Calu3 (cell line): ENCODE results near the gene SPINT1. TPM values are rescaled to one million over a fixed set of nuclear protein-coding genes. Genes with fewer than 3 reads are reported as not detected.

Experiments
- BruUV-seq: library from RNA; stranded (reverse); fragments of 400-500 nt; replicated peaks from 2 replicates; lab custom pipeline; 2021; lab: Mats Ljungman, UMichigan
- CTCF ChIA-PET: fragments of 300-600 bp; sonication (Branson Sonifier 250); formaldehyde crosslinking; loops from one replicate; lab custom pipeline; 2022; ENCODE audit warnings: antibody characterized with exemption; lab: Charles Lee
- DNase-seq: peaks from one replicate; pipeline ENCODE4 v3.0.0; 2022
- H3K27ac Mint-ChIP-seq: one replicate; pipeline ENCODE4 v1.8.0; 2022; ENCODE audit warnings: mixed read lengths; ENCODE audit not compliant: unreplicated experiment
- H3K27me3 Mint-ChIP-seq: one replicate; pipeline ENCODE4 v1.8.0; 2022; ENCODE audit warnings: mixed read lengths; ENCODE audit not compliant: unreplicated experiment
- H3K36me3 Mint-ChIP-seq: one replicate; pipeline ENCODE4 v1.8.0; 2022; ENCODE audit warnings: mild to moderate bottlenecking, moderate library complexity, mixed read lengths; ENCODE audit not compliant: insufficient read depth, unreplicated experiment
- H3K4me1 Mint-ChIP-seq: one replicate; pipeline ENCODE4 v1.8.0; 2022; ENCODE audit warnings: mild to moderate bottlenecking, low read depth, mixed read lengths; ENCODE audit not compliant: unreplicated experiment
- H3K4me3 Mint-ChIP-seq: one replicate; pipeline ENCODE4 v1.8.0; 2022; ENCODE audit warnings: mild to moderate bottlenecking, low read depth, moderate library complexity, mixed read lengths; ENCODE audit not compliant: unreplicated experiment
- H3K9me3 Mint-ChIP-seq: one replicate; pipeline ENCODE4 v1.8.0; 2022; ENCODE audit warnings: low read depth, mixed read lengths; ENCODE audit not compliant: unreplicated experiment
- intact Hi-C: fragments of 100-400 bp; cut with micrococcal nuclease; formaldehyde crosslinking; loops from one replicate; pipeline ENCODE4 v1.10.0; 2022; ENCODE audit not compliant: unreplicated experiment
- total RNA-seq: library from RNA; stranded (reverse); gene quantifications from 2 replicates; pipeline ENCODE4 v1.2.3, GENCODE V29; 2022
- TF ChIP-seq, protein P1 (sequence below): fragments of 200-600 bp; IDR thresholded peaks from one replicate; pipeline ENCODE4 v1.8.0; 2022; ENCODE audit warnings: antibody characterized with exemption; ENCODE audit not compliant: unreplicated experiment

SPINT1 gene
- total RNA-seq, 1 experiment from 2014 or later, result 93.7 TPM

DNA sequence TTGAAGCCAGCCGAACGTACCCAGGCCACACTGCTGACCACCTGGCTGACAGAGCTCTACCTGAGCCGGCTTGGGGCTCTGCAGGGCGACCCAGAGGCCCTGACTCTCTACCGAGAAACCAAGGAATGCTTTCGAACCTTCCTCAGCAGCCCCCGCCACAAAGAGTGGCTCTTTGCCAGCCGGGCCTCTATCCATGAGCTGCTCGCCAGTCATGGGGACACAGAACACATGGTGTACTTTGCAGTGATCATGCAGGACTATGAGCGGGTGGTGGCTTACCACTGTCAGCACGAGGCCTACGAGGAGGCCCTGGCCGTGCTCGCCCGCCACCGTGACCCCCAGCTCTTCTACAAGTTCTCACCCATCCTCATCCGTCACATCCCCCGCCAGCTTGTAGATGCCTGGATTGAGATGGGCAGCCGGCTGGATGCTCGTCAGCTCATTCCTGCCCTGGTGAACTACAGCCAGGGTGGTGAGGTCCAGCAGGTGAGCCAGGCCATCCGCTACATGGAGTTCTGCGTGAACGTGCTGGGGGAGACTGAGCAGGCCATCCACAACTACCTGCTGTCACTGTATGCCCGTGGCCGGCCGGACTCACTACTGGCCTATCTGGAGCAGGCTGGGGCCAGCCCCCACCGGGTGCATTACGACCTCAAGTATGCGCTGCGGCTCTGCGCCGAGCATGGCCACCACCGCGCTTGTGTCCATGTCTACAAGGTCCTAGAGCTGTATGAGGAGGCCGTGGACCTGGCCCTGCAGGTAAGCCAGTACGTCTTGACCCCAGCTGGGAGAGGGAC, 56.6 kb downstream of the SPINT1 start:
- BruUV-seq, result no TSS peak
- Mint-ChIP-seq H3K36me3 (peaks cover 40% of the 10 kb centered on the region), H3K27me3 (no peaks in the 10 kb centered on the region), H3K4me1 (no peaks in the 10 kb centered on the region), H3K9me3 (no peaks in the 10 kb centered on the region), H3K4me3 (no peak overlapping the region), H3K27ac (no peak overlapping the region)
- CTCF ChIA-PET, result no interaction called here
- intact Hi-C loops, result loop anchor here (10.0 kb wide), 1 partner anchor 64 kb away; no protein-coding TSS in a partner anchor
- no peak for DNase-seq
- TF ChIP-seq, protein P1, sequence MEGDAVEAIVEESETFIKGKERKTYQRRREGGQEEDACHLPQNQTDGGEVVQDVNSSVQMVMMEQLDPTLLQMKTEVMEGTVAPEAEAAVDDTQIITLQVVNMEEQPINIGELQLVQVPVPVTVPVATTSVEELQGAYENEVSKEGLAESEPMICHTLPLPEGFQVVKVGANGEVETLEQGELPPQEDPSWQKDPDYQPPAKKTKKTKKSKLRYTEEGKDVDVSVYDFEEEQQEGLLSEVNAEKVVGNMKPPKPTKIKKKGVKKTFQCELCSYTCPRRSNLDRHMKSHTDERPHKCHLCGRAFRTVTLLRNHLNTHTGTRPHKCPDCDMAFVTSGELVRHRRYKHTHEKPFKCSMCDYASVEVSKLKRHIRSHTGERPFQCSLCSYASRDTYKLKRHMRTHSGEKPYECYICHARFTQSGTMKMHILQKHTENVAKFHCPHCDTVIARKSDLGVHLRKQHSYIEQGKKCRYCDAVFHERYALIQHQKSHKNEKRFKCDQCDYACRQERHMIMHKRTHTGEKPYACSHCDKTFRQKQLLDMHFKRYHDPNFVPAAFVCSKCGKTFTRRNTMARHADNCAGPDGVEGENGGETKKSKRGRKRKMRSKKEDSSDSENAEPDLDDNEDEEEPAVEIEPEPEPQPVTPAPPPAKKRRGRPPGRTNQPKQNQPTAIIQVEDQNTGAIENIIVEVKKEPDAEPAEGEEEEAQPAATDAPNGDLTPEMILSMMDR, result no peak

DNA sequence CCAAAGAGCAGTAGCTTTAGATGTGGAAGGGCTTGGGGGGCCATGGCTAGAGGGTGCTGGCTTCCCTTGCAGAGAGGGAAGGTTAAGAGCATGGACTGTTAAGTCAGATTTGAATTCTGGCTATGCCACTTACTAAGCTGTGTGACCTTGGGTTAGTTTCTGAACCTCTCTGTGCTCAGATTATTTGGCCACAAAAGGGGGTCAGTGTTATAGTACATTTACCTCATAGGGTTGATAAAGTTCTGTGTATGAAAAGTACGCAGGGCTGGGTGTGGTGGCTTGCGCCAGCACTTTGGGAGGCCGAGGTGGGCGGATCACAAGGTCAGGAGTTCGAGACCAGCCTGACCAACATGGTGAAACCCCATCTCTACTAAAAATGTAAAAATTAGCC, 57.2 kb downstream of the SPINT1 start:
- TF ChIP-seq, protein P1, result no peak
- no peaks in the 10 kb centered on the region for H3K27me3 Mint-ChIP-seq
- BruUV-seq, result no TSS peak
- H3K9me3 Mint-ChIP-seq, result no peaks in the 10 kb centered on the region
- peaks cover 37% of the 10 kb centered on the region for H3K36me3 Mint-ChIP-seq
- H3K4me3 Mint-ChIP-seq, result no peak overlapping the region
- no peak for DNase-seq
- no peak overlapping the region for H3K27ac Mint-ChIP-seq
- H3K4me1 Mint-ChIP-seq, result no peaks in the 10 kb centered on the region
- intact Hi-C loops, result loop anchor here (10.0 kb wide), 1 partner anchor 64 kb away; no protein-coding TSS in a partner anchor
- CTCF ChIA-PET, result no interaction called here

- Mint-ChIP-seq H3K27me3 (no peaks in the 10 kb centered on the region), H3K36me3 (peaks cover 31% of the 10 kb centered on the region), H3K4me3 (no peak overlapping the region), H3K4me1 (no peaks in the 10 kb centered on the region), H3K9me3 (no peaks in the 10 kb centered on the region), H3K27ac (no peak overlapping the region)
- BruUV-seq, result no TSS peak
- intact Hi-C loops, result loop anchor here (10.0 kb wide), 1 partner anchor 62 kb away; no protein-coding TSS in a partner anchor
- DNase-seq, result no peak
- TF ChIP-seq, protein P1, result no peak
- CTCF ChIA-PET, result interaction anchor here (0.5 to 1.5 kb wide), 5 partner anchors 9 to 194 kb away, joined by 3 to 4 read pairs (median 4); partner anchors contain the start of gene VPS18
Observed at GRCh38 chr15:40902605-40903561, 59.0 kb downstream of the SPINT1 start.

DNA sequence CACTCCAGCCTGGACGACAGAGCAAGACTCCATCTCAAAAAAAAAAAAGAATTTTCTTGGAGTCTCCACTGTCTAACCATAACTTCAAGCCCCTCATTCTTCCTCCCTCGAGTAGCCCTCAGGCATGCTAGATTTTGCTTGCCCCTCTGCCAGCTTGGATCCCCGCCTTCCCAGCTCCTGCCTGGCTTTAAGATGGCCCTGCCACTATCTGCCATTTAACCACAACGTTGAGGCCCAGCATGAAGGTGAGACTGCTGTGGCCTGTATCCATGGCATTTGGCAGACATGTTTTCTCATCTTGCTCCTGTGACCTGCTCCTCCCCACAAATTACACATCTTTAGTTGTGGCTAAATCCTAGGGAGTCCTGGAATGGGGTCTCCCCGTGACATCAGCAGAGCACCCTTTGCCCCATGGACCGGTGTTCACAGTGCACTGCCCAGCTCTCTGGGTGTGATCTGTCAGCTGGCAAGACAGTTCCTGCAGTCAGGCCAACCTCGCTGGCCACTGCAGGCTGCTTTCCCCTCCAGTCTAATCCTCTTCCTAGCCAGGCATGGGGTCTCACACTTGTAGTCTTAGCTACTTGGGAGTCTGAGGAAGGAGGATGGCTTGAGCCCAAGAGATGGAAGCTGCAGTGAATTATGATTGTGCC, 60.8 kb downstream of the SPINT1 start:
- CTCF ChIA-PET, result interaction anchor here (1.4 to 1.5 kb wide), 2 partner anchors 25 to 114 kb away, joined by 4 read pairs; no protein-coding TSS in a partner anchor
- no peak overlapping the region for H3K27ac Mint-ChIP-seq
- no peak overlapping the region for H3K4me3 Mint-ChIP-seq
- H3K36me3 Mint-ChIP-seq, result peaks cover 27% of the 10 kb centered on the region
- no peak for DNase-seq
- no peaks in the 10 kb centered on the region for H3K9me3 Mint-ChIP-seq
- no peaks in the 10 kb centered on the region for H3K27me3 Mint-ChIP-seq
- BruUV-seq, result no TSS peak
- no peaks in the 10 kb centered on the region for H3K4me1 Mint-ChIP-seq
- intact Hi-C loops, result loop anchor here (1.0 to 10.0 kb wide), 3 partner anchors 60 to 280 kb away; no protein-coding TSS in a partner anchor
- TF ChIP-seq, protein P1, result no peak
